Ammon's horn (tissue), 1 donor: Measurements from ENCODE around the gene TMPRSS13.
"Not testable (repeated sequence)": the region's sequence is repeated elsewhere in the genome, so short reads cannot be mapped to it uniquely, and the experiment has no call there.

Experiments used
- DNase-seq: peaks from one replicate; pipeline ENCODE4 v3.0.0-alpha.2; 2016; ENCODE audit warnings: low spot score

TMPRSS13 gene

GRCh38 chr11:117929916-117930570 lies 841 bp upstream of the TMPRSS13 start:
- no peak for DNase-seq

- DNase-seq, result no peak
These were observed 608 bp downstream of the TMPRSS13 start for GRCh38 chr11:117928446-117929141.

- DNase-seq, result no peak
These were observed 1.3 kb downstream of the TMPRSS13 start for GRCh38 chr11:117927926-117928325.

- DNase-seq, result not testable (repeated sequence)
These were observed 3.0 kb downstream of the TMPRSS13 start for GRCh38 chr11:117926166-117926565.

- DNase-seq, result no peak
These were observed 3.8 kb downstream of the TMPRSS13 start for GRCh38 chr11:117925198-117925925.

- no peak for DNase-seq
These were observed 4.5 kb downstream of the TMPRSS13 start for GRCh38 chr11:117924631-117925170.

GRCh38 chr11:117923773-117924172 lies 5.4 kb downstream of the TMPRSS13 start:
- no peak for DNase-seq

- no peak for DNase-seq
These were observed 5.9 kb downstream of the TMPRSS13 start for GRCh38 chr11:117923275-117923674.

- DNase-seq, result no peak
These were observed 7.3 kb downstream of the TMPRSS13 start for GRCh38 chr11:117921893-117922292.

- DNase-seq, result no peak
These were observed 7.7 kb downstream of the TMPRSS13 start for GRCh38 chr11:117921456-117921855.

- no peak for DNase-seq
These were observed 9.4 kb downstream of the TMPRSS13 start for GRCh38 chr11:117919781-117920221.

GRCh38 chr11:117919341-117919740 lies 9.9 kb downstream of the TMPRSS13 start:
- no peak for DNase-seq

GRCh38 chr11:117918366-117919255 lies 10.6 kb downstream of the TMPRSS13 start:
- no peak for DNase-seq

- DNase-seq, result no peak
These were observed 11.5 kb downstream of the TMPRSS13 start for GRCh38 chr11:117917591-117918151.

- DNase-seq, result no peak
These were observed 12.2 kb downstream of the TMPRSS13 start for GRCh38 chr11:117916956-117917355.

GRCh38 chr11:117915672-117916235 lies 13.4 kb downstream of the TMPRSS13 start:
- DNase-seq, result no peak

- no peak for DNase-seq
These were observed 14.1 kb downstream of the TMPRSS13 start for GRCh38 chr11:117914991-117915618.

GRCh38 chr11:117914398-117914761 lies 14.8 kb downstream of the TMPRSS13 start:
- no peak for DNase-seq

- no peak for DNase-seq
These were observed 15.3 kb downstream of the TMPRSS13 start for GRCh38 chr11:117913736-117914397.

- no peak for DNase-seq
These were observed 16.7 kb downstream of the TMPRSS13 start for GRCh38 chr11:117912497-117912896.
